Lower lobe of right lung (tissue), 2 donors: ENCODE data around the gene ZDHHC17. TPM values are rescaled to one million over a fixed set of nuclear protein-coding genes. Genes with fewer than 3 reads are reported as not detected.

Source experiments
- ATAC-seq, 2 donors: fragments of 200-7000 bp; cut with Tn5 transposase; one replicate each; pipeline ENCODE4 v1.9.1; 2020 to 2022; ENCODE audit warnings: mild to moderate bottlenecking in 2 of 2, moderate library complexity in 2 of 2
- DNase-seq: peaks from one replicate; pipeline ENCODE4 v3.0.0-alpha.2; 2020
- H3K27ac ChIP-seq: fragments of 200-600 bp; one replicate; pipeline ENCODE4 v1.8.0; 2022
- H3K27me3 ChIP-seq: fragments of 200-600 bp; one replicate; pipeline ENCODE4 v1.8.0; 2022; ENCODE audit warnings: low read depth
- H3K36me3 ChIP-seq: fragments of 200-600 bp; one replicate; pipeline ENCODE4 v1.8.0; 2022; ENCODE audit warnings: mild to moderate bottlenecking
- H3K4me1 ChIP-seq: fragments of 200-600 bp; one replicate; pipeline ENCODE4 v1.8.0; 2022
- H3K4me3 ChIP-seq: fragments of 200-600 bp; one replicate; pipeline ENCODE4 v1.8.0; 2022; ENCODE audit warnings: mild to moderate bottlenecking
- H3K9me3 ChIP-seq: fragments of 200-600 bp; one replicate; pipeline ENCODE4 v1.8.0; 2022
- CTCF ChIP-seq: fragments of 200-600 bp; IDR thresholded peaks from one replicate; pipeline ENCODE4 v1.8.0; 2022; ENCODE audit warnings: antibody characterized with exemption, mild to moderate bottlenecking
- intact Hi-C: fragments of 100-400 bp; cut with DNase I; formaldehyde crosslinking; loops from one replicate; pipeline ENCODE4 v1.11.0; 2022
- total RNA-seq: library from RNA; stranded (reverse); fragmentation: NEBNext Ultra II Directional; extraction: Animal tissue kit (Norgen Biotek cat#: 25700); gene quantifications from one replicate; pipeline ENCODE4 v1.2.1, GENCODE V29; 2021
- donor health status: DM: no; HTN: yes; CAD: no; lungs with severe emphysema.

ZDHHC17 gene
- total RNA-seq, 1 donor from 2014 or later: 27.9 TPM

- ATAC-seq (no peak), DNase-seq (no peak)
- Histone ChIP-seq H3K27me3 (no peaks in the 10 kb centered on the region), H3K4me1 (no peaks in the 10 kb centered on the region), H3K36me3 (no peaks in the 10 kb centered on the region), H3K9me3 (no peaks in the 10 kb centered on the region), H3K27ac (no peak overlapping the region), H3K4me3 (no peak overlapping the region)
- intact Hi-C loops: loop anchor here (5.0 kb wide), 1 partner anchor 171 kb away; no protein-coding TSS in a partner anchor
- TF ChIP-seq CTCF: no peak
These were observed 28.9 kb downstream of the ZDHHC17 start for GRCh38 chr12:76792828-76793227.

GRCh38 chr12:76798864-76799263 is 34.9 kb downstream of the ZDHHC17 start:
- Histone ChIP-seq H3K9me3 (peaks cover 9% of the 10 kb centered on the region), H3K4me3 (no peak overlapping the region), H3K36me3 (no peaks in the 10 kb centered on the region), H3K4me1 (no peaks in the 10 kb centered on the region), H3K27me3 (no peaks in the 10 kb centered on the region), H3K27ac (no peak overlapping the region)
- intact Hi-C loops: no loop called here
- no peak for TF ChIP-seq CTCF
- ATAC-seq (no peak), DNase-seq (no peak)

- H3K36me3 ChIP-seq: no peaks in the 10 kb centered on the region
- no peaks in the 10 kb centered on the region for H3K27me3 ChIP-seq
- intact Hi-C loops: no loop called here
- TF ChIP-seq CTCF: no peak
- H3K4me3 ChIP-seq: no peak overlapping the region
- no peak for ATAC-seq
- H3K9me3 ChIP-seq: peaks cover 9% of the 10 kb centered on the region
- no peak overlapping the region for H3K27ac ChIP-seq
- no peak for DNase-seq
- no peaks in the 10 kb centered on the region for H3K4me1 ChIP-seq
These were observed 35.4 kb downstream of the ZDHHC17 start for GRCh38 chr12:76799362-76799761.

GRCh38 chr12:76802060-76802459 is 38.1 kb downstream of the ZDHHC17 start:
- Histone ChIP-seq H3K4me1 (no peaks in the 10 kb centered on the region), H3K27ac (no peak overlapping the region), H3K36me3 (peaks cover 20% of the 10 kb centered on the region), H3K4me3 (no peak overlapping the region), H3K9me3 (peaks cover 9% of the 10 kb centered on the region), H3K27me3 (no peaks in the 10 kb centered on the region)
- no peak for ATAC-seq
- DNase-seq: no peak
- intact Hi-C loops: no loop called here
- TF ChIP-seq CTCF: no peak

- H3K36me3 ChIP-seq: peaks cover 41% of the 10 kb centered on the region
- intact Hi-C loops: no loop called here
These were observed 40.6 kb downstream of the ZDHHC17 start for GRCh38 chr12:76804435-76804976.

More at GRCh38 chr12:76804435-76804976, 40.6 kb downstream of the ZDHHC17 start:
- Histone ChIP-seq H3K4me3 (no peak overlapping the region), H3K9me3 (peaks cover 9% of the 10 kb centered on the region), H3K27ac (no peak overlapping the region), H3K4me1 (no peaks in the 10 kb centered on the region), H3K27me3 (no peaks in the 10 kb centered on the region)
- no peak for ATAC-seq
- DNase-seq: no peak
- no peak for TF ChIP-seq CTCF
